Measurements from ENCODE around the gene SLC7A1.

Gene SLC7A1

DNA sequence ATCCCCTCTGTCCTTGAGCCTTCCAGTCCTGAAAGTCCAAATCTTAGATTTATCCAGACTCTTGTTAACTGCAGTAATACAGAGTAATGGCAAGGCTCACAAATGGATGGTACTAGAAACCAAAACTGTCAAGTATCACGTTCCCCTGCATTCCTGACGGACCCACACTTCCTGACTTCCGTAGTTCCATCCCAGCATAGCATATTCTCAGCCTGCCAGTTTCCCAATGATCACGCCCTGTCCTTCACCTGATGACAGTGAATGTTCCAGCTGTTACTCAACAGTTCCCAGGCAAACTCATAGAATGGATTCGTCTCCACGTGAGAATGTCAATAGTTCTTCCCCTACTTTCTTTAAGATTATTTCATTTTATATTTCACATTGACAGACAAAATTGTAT is 33.6 kb downstream of the SLC7A1 start:
- DNase-seq (ENCODE audit: low spot score), result no peak

DNA sequence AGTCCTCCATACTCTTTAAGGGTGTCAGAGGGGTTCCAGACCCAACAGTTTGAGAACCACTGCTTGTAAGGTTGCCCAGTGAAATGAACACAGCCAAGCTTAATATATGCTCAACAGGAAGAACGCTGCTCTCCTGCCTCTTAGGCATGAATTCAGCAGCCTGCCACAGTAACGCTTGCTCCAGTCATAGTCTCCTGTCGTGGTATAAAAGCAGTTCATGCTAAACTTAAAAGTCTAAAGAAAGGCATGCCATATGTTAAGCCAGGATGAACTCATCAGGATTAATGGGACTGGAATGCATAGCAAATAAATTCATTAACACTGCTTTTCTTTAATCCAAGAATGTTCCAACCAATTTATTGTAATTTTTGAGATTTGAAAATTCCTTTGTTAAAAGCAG is 38.7 kb downstream of the SLC7A1 start:
- DNase-seq (ENCODE audit: low spot score), result no peak

- no peak for DNase-seq (ENCODE audit: low spot score)
Measured at GRCh38 chr13:29551214-29551613, 44.3 kb downstream of the SLC7A1 start.

GRCh38 chr13:29550430-29550988 is 45.0 kb downstream of the SLC7A1 start:
- no peak for DNase-seq (ENCODE audit: low spot score)

GRCh38 chr13:29548722-29549121 is 46.8 kb downstream of the SLC7A1 start:
- DNase-seq (ENCODE audit: low spot score), result no peak

DNA sequence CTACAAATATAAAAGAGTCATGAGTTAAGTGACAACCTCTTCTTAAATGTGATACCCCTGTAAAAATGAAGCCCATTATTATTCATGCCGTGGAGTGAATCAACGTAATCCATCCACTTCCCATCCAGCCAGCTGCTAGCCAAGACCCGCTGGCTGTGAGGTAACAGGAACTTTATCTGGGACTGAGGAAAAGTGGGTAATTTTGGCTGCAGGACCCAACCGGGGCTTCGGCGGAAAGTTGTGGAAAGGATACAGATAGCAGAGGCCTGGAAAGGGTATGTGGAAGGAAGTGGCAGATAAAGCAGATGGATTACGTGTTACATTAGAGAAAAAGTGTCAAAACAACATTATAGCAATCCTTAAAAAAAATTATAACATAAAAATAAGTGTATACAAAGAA is 48.3 kb downstream of the SLC7A1 start:
- DNase-seq (ENCODE audit: low spot score), result no peak

GRCh38 chr13:29546662-29547061 is 48.8 kb downstream of the SLC7A1 start:
- DNase-seq (ENCODE audit: low spot score), result no peak

DNA sequence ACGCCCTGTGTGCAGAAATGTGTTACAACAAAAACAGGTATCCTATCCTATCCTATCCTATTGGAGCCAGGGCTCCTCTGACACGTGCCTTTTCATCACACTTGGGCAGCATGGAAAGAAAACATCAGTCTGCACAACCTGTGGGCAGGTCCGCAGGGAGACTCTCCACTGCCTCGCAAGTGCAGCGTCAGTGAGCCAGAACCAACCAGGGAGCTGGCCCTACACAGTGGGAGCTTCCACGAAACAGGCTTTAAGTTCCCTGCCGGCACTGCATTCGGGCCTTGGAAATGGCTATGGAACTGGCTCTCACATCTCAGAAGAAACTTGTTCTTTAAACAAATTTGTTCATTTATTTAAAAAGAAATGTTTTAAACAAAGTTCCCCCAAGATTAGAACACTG is 49.5 kb downstream of the SLC7A1 start:
- DNase-seq (ENCODE audit: low spot score), result no peak

DNA sequence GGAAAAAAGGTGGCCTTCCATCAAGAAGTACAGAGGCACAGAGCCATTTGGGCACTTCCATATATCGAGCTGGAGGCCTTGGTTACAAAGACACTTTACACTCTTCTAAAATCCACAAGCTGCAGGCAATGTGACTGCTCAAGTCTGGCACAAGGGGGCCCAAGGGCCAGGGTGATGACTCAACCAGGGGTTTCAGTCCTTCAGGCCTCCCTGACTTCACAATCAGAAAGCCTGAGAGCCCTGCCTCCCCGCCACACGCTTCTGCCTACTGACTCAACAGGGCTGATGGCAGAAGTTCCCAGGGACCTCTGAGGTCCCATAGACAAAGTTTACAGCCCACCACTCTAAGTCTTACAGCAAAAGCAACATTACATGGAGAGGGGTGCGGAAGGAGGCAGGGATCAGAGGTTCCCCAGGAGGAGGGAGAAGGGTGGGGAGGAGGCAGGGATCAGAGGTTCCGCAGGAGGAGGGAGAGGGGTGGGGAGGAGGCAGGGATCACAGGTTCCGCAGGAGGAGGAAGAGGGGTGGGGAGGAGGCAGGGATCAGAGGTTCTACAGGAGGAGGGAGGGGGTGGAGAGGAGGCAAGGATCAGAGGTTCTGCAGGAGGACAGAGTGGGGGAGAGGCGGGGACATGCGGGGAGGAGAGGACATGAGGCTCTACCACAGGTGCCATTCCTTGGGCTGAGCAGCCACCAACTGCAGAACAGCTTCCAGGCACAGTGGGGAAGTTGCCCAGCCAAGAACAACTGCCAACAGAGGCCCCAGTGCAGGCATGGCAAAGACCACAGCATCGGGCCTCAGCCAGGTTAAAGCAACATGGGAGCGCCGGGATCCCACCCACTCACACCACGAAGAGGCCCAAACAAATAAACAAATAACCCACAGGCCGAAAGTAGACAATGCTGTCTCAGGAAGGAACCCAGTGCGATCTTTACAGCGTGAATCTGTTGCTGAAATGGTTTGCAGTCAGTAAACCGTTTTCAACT is 52.0 kb downstream of the SLC7A1 start:
- DNase-seq (ENCODE audit: low spot score), result peak; percentile 19

- DNase-seq (ENCODE audit: low spot score), result no peak
Measured at GRCh38 chr13:29542381-29542780, 53.1 kb downstream of the SLC7A1 start.

- no peak for DNase-seq (ENCODE audit: low spot score)
Measured at GRCh38 chr13:29541400-29541799, 54.1 kb downstream of the SLC7A1 start.

DNA sequence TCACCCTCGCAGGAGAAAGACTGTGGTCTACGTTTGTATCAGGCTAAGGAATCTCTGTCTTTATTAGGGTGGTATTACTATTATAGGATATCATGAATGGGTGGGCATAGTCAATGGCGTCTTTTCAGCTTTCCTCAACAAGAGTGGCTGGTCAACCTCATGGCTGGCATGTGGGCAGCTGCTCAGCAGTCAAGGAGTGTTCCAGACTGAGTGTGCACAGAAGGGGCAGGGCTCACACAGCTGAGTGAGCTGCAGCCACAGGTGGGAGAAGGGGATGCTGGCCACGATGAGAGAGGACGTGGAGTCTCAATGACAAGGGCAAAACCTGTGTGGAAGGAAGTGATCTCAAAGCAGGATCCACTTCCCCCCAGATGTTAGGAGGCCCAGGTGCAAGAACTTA is 54.7 kb downstream of the SLC7A1 start:
- DNase-seq (ENCODE audit: low spot score), result no peak

- no peak for DNase-seq (ENCODE audit: low spot score)
Measured at GRCh38 chr13:29540334-29540733, 55.2 kb downstream of the SLC7A1 start.

DNA sequence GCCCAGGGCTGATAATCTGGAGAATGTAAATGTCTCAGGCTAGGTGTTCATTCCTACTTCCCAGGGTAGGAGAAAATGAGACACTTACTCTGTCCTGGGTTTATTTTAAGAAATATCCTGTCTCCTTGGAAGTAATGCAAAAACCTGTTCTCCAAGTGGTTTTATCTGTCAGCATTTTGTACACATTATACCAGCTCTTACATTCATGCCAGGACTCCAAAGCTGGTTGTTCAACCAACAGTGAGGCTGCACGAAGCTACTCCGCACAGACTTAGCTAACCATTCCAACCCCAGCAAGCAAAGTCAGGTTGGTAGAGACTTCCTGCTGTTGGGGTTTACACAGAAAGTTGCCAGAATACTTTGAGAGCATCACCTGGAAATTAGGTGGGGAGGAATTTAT is 55.6 kb downstream of the SLC7A1 start:
- no peak for DNase-seq (ENCODE audit: low spot score)

DNA sequence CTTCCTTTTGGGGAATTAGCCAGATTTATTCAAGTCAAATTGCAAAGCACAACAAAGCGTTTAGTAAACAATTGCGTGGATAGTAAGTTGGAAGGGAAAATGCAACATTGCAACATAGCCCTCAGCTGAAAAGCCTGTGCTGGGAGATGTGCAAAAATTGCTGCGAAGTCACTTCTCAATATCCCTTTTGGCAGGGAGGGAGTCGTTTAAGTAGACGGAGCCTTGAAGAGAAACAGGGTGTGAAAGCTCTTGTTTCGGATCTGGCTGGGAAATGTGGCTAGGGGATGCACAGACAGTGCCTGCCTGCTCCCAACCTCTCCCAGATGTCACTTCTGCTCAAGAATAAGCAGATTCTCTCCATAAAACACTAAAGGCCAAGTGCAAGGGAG is 56.8 kb downstream of the SLC7A1 start:
- no peak for DNase-seq (ENCODE audit: low spot score)

- DNase-seq (ENCODE audit: low spot score), result no peak
Measured at GRCh38 chr13:29537736-29538651, 57.5 kb downstream of the SLC7A1 start.

GRCh38 chr13:29536853-29537252 is 58.6 kb downstream of the SLC7A1 start:
- no peak for DNase-seq (ENCODE audit: low spot score)

GRCh38 chr13:29535663-29536655 is 59.5 kb downstream of the SLC7A1 start:
- DNase-seq (ENCODE audit: low spot score), result no peak

DNA sequence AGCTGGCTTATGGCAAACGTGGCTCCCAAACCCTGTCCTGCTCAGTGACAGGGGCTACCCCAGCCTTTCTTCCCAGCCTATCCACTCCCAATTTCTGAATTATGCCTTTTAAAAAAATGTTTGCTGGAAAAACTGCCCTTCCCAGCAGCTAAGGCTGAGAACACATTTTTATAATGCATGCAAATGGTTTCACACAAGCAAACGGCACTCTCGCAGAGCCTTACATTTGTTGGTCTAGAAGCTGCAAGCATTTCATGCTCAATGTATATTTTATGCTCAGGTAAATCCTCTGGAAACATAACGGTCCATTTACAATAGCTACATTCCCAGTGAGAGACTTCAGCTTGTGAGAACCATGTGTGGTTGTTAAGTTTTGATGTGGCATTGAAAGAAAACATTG is 61.4 kb downstream of the SLC7A1 start:
- DNase-seq (ENCODE audit: low spot score), result no peak

- DNase-seq (ENCODE audit: low spot score), result no peak
Measured at GRCh38 chr13:29532821-29533220, 62.7 kb downstream of the SLC7A1 start.

DNA sequence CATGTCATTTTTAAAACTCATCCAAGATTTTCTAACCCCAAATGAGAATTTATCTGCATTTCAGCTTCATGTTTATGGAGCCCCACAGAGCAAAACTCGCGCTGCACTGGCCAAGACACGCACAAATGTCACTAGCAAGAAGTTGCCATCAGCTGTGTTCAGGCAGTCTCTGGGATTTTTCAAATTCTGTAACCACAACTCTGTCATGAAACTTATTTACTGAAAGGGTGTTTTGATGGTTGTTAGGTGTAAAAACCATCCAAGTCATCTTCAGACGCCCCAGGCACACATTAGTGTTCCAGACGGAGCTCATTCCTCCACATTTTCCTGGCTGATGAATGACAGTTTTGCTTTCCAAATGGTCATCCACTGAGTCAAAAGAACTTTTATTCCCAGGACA is 63.4 kb downstream of the SLC7A1 start:
- no peak for DNase-seq (ENCODE audit: low spot score)
